ENCODE measurements around the gene DIRAS1.

GRCh38 chr19:2770055-2771013 is 49.2 kb upstream of the DIRAS1 start:
- TF ChIP-seq CTCF (conservative IDR thresholded peaks at IDR 0.05 in 1 of 2, IDR thresholded peaks at IDR 0.05 in 1 of 2; ENCODE audit: extremely low read depth in 1 of 2, insufficient read depth in 1 of 2, low read depth in 1 of 2, low read length in 2 of 2) (no peak), EZH2 (IDR thresholded peaks at IDR 0.05; ENCODE audit: borderline replicate concordance, low read length) (no peak)
